Measurements from ENCODE around the gene EZH2.

Gene EZH2

DNA sequence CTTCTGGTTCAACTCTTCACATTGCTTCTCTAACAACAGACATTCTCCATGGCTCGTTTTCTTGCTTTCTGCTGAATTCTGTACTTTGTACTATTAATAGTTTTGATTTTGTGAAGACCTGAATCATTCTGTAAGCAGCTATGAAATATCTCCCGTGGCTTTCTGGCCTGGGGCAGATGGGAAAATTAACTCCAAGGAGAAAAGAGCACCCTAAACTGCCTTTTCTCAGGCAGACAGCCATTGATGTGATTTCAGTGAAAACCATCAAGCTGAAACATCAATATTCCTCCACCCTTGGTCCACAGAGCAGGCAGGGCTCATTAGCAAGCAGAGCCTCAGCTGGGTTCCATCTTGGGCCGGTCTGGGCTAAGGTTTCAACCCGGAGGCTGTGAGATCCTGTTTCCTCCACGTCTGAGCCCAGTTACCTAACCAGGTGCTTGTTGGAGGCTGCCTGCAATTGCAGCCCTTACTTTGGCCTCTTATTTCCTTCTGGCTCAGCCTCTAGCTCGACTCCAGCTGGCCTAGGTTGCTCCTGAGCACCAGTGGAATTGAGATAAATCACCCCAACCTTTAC, 21.1 kb upstream of the EZH2 start:
- in situ Hi-C loops (cut with MboI; ENCODE audit: low pct_unique_long_range_greater_than_20kb, low sequenced_read_pairs): no loop called here
- DNase-seq: no peak

DNA sequence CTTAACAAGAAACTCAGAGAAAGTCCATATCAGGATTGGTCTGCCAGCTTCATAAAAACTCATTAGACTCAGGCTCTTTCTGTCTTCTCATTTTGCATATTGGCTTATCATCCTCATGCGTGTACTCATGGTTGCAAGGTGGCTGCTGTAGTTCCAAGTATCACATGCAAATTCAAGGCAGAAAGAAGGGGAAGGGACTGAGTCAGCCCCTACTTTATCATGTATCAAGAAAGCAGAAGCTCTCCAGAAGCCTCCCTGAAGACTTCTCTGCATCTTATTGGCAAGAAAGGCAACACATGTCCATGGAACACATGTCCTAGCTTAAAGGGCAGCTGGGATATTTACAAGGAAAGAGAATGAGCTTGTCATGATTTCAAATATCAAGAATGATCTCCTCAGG, 19.4 kb upstream of the EZH2 start:
- in situ Hi-C loops (cut with MboI; ENCODE audit: low pct_unique_long_range_greater_than_20kb, low sequenced_read_pairs): no loop called here
- DNase-seq: no peak

DNA sequence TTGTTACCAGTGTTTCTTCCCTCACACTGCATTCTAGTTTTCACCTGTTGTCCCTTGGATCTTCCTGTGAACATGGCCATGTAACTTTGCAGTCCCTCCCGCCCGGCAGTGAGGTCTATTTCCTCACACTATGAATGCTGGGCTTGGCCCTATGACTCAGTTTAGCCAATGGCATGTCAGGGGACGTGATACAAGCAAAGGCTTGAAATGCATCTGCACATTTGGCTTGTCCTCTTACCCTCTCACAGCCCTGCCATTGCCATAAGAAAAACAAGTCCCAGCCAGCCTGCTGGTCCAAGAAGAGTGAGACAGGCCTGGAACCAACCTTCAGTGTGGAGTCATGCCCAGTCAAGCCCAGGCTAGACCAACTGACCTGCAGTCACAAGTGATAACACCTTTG, 17.1 kb upstream of the EZH2 start:
- in situ Hi-C loops (cut with MboI; ENCODE audit: low pct_unique_long_range_greater_than_20kb, low sequenced_read_pairs): no loop called here
- DNase-seq: no peak

DNA sequence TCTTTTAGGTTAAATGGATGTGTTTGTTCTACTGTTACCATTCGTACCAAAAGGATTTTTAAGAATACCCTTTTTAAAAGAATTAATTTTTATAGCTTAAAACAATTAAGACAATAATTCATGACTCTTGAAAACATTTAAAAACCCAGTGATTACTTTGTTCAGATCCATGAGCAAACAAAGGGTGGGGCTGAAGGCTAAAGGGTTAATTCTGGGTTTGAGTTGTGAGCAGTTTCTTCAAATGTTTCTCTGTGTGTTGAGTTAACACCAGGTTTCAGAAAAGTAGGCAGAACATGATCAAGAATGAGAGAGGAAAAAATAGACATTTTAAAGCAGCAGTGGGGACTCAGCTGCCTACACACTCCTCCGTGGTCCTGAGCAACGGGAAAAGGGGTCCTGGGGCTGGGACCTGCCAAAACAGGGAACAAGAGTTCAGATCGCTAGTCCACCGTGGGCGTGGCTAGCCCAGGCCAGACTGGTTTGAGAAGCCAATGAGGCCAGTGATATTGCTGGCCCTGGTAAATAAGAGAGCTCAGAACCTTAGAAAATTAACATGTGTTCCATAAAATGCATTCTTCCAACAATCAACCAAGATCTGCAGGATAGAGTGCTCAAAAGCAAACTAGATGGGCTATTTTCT, 14.9 kb upstream of the EZH2 start:
- no peak for DNase-seq
- in situ Hi-C loops (cut with MboI; ENCODE audit: low pct_unique_long_range_greater_than_20kb, low sequenced_read_pairs): no loop called here

DNA sequence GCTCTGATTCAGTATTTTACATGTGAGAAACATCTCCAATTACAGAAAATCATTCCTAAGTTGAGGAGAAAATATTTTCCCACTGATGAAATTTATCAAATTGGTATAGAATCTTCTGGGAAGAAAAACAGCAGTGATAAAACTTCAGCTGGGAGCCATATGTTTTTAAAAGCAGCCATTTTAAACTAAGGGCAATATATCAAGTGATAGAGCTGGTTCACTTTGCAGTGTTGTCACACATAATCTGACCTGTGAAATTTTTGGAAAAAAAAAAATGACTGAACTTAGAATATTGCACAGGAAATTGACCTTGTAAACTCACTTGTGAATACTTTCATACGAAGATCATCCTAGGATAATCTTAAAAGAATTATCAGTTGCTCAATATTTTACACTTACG, 10.5 kb upstream of the EZH2 start:
- in situ Hi-C loops (cut with MboI; ENCODE audit: low pct_unique_long_range_greater_than_20kb, low sequenced_read_pairs): no loop called here
- no peak for DNase-seq

DNA sequence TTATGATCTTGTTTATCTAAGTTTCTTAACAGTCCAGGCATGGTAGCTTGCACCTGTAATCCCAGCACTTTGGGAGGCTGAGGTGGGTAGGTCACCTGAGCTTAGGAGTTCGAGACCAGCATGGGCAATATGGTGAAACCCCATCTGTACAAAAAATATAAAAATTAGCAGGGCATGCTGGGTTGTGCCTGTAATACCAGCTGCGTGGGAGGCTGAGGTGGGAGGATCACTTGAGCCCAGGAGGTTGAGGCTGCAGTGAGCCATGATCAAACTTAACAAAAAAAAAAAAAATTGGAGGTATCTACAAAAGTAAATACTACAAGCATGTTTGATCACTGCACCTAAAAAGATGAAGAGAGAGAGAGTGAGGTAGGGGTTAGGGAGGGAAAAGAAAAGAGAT, 9.0 kb upstream of the EZH2 start:
- in situ Hi-C loops (cut with MboI; ENCODE audit: low pct_unique_long_range_greater_than_20kb, low sequenced_read_pairs): no loop called here
- no peak for DNase-seq

DNA sequence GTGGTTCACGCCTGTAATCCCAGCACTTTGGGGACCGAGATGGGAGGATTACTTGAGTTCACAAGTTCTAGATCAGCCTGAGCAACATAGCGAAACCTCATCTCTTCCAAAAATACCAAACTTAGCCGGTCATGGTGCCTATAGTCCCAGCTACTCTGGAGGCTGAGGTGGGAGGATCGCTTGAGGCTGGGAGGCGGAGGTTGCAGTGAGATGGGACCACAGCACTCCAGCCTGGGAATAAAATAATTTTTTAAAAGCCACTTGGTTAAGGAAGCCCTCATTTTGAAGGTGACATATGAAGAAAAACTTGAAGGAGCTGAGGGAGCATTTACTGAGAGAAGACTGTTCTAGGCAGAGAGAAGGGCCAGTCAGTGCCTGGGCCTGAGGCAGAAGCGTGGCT, 4.2 kb upstream of the EZH2 start:
- in situ Hi-C loops (cut with MboI; ENCODE audit: low pct_unique_long_range_greater_than_20kb, low sequenced_read_pairs): no loop called here
- no peak for DNase-seq

DNA sequence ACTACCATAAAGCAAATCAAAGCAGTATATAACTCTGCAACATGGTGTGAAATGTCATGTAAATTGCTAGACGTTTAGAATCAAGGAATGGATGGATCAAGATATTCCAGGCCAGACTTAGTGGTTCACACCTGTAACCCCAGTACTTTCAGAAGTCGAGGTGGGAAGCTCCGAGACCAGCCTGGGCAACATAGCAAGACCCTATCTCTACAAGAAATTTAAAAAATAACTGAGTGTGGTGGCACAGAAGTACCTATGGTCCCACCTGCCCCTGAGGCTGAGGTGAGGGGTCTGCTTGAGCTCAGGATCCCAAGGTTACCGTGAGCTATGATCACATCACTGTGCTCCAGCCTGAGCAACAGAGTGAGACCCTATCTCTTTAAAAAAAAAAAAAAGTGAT, 2.8 kb upstream of the EZH2 start:
- in situ Hi-C loops (cut with MboI; ENCODE audit: low pct_unique_long_range_greater_than_20kb, low sequenced_read_pairs): no loop called here
- DNase-seq: no peak

DNA sequence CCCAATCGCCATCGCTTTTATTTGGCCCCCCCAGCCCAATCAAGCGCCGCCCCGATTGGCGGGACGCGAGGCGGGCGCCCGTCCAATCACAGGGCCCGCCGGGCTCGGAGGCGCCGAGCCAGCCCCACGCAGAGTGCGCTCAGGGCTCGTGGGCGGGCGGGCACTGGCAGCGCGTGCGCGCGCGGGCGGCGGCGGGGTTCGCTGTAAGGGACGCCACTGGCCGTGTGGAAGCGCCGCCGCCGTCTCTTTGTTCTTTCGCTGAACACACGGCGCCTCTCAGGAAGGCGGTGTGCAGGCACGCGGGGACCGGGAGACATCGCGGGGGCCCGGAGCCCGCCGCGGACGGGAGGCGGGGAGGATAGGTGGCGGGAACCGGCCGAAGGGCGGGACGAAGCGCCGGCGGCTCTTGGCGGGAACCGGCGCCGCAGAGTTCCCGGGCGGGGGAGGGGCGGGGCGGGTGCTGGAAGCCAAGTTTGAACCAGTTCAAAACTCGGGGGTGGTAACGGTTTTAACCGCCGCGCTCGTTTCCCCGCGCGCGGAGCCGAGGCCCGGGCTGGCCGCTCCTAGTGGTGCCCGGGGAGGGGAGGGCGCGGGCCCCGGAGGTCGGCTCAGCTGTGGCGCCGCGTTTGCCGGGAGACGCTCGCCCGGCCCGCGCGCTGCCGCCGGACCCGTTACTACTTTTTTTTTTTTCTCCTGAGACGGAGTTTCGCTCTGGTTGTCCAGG, 370 bp upstream of the EZH2 start:
- DNase-seq: peak; percentile 92
- in situ Hi-C loops (cut with MboI; ENCODE audit: low pct_unique_long_range_greater_than_20kb, low sequenced_read_pairs): no loop called here

DNA sequence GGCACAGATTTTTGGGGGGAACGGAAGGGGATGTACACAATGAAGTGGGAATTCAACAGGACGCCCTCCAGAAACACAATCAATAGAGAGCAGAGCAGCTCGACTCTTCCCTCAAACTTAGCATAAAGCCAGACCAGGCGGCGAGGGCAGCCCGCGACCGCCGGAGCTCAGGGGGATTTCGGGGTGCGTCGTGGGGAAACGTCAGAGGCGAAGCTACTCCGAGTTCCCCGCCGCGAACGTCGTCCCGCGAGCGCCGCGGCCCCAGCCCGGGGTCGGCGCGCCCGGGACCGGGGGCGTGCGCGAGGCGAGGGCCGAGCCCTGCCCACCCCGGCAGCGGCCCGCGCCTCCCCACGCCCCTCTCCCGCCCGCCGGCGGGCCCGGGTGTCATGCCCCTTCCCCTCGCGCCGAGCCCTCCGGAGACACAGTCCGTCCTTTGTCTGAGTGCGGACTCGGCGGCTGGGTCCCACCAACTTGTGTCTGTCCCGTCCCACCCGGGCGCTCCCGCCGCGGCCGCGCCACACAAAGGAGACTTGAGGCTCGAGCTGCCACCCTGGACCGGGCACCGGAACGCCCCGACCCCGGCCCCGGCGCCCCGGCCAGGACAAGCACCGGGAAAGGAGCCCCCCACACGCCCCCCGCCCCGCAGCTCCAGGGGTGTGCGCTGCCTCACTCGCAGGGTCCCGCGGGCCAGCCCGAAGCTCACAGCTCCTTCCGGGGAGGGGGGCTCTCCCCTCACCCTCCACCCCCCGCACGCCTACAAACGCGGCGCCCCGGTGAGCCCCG, 634 bp downstream of the EZH2 start:
- in situ Hi-C loops (cut with MboI; ENCODE audit: low pct_unique_long_range_greater_than_20kb, low sequenced_read_pairs): no loop called here
- no peak for DNase-seq

DNA sequence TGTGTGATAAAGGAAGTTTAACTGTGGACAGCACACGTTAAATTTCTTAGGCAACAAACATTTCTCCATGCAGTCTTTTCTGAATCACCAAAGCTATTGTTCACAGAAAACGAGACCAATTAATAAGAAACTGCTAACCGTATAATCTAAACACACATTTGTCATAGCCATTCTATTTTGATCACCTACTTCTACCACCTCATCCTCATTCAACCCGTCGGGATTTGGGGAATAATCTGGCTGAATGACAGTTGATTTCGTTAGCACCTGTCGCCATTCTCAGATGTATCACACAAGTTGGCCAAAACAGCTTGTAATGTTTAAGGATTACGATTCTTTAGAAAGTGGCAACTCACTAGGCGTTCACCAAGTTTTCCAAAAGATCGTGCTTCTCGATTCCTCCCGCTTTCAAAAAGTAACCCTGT, 1.2 kb downstream of the EZH2 start:
- in situ Hi-C loops (cut with MboI; ENCODE audit: low pct_unique_long_range_greater_than_20kb, low sequenced_read_pairs): no loop called here
- peak; percentile 42 for DNase-seq

DNA sequence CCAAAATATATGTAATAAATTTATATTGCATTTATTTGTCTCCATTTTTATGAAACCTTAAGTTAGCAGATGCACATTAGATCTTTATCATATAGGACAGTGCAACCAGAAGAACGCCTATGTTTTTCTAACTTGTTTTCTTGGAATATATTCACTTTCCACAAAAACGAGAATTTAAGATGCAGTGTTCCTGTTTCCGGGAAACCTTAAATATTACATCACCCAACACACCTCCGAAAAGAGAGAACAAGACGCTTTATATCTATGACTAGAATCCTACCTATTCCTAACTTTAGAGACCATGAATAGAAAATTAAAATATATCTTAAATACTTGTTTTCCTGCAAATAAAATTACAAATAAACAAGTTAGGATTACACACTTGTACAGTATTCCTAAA, 1.9 kb downstream of the EZH2 start:
- DNase-seq: no peak
- in situ Hi-C loops (cut with MboI; ENCODE audit: low pct_unique_long_range_greater_than_20kb, low sequenced_read_pairs): no loop called here

DNA sequence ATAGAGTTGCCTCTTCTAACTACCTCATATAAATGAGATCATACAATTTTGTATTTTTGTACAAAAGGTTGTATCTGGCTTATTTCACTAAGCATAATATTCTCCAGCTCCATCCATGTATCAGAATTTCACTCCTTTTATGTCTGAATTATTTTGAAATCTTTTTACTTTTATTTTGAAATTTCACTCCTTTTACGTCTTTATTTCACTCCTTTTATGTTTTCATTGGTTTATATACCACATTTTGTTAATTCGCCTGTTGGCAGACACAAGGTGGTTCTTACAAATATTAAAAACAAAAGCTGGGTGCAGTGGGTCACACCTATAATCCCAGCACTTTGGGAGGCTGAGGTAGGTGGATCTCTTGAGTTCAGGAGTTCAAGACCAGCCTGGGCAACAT, 5.8 kb downstream of the EZH2 start:
- in situ Hi-C loops (cut with MboI; ENCODE audit: low pct_unique_long_range_greater_than_20kb, low sequenced_read_pairs): no loop called here
- no peak for DNase-seq

DNA sequence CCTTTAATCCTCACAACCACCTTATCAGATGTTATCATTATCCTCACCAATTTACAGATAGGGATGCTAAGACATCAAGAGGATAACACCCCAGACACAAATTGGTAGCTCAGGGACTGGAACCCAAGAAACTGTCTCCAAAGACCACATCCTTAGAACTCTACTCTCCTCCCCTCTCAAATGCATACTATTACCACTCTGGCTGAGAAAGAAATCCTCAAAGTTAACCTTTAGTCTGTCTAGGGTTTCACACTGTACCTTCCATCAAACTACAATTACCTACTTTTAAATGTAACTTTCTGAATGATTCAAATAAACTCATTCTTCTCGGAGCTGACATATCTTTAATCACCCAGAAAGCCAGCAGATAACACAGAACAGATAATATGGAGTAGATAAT, 6.6 kb downstream of the EZH2 start:
- in situ Hi-C loops (cut with MboI; ENCODE audit: low pct_unique_long_range_greater_than_20kb, low sequenced_read_pairs): no loop called here
- DNase-seq: no peak

DNA sequence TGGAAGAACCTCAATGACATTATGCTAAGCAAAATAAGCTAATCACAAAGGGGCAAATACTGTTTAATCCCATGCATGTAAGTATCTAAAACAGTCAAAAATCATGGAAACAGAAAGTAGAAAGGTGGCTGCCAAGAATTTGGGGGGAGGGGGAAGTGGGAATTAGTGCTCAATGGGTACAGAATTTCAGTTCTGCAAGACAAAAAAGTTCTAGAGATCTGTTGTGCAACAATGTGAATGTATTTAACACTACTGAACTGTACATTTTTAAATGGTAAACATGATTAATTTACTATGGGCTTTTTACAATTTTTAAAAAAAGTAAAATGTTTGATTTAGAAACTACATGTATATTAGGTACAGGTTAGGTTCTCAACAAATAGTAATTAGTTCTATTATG, 11.9 kb downstream of the EZH2 start:
- in situ Hi-C loops (cut with MboI; ENCODE audit: low pct_unique_long_range_greater_than_20kb, low sequenced_read_pairs): no loop called here

DNA sequence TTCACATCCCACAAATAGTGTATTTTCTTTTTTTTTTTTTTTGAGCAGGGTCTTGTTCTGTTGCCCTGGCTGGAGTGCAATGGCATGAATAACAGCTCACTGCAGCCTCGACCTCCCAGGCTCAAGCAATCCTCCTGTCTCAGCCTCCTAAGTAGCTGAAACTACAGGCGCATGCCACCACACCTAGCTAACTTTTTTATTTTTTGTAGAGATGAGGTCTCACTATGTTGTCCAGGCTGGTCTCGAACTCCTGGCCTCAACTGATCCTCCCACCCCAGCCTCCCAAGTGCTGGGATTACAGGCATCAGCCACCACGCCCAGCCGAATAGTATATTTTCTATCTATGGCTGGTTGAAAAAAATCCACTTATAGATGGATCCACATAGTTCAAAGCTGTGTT, 12.5 kb downstream of the EZH2 start:
- DNase-seq: no peak
- in situ Hi-C loops (cut with MboI; ENCODE audit: low pct_unique_long_range_greater_than_20kb, low sequenced_read_pairs): no loop called here

More for the DNA sequence above, 11.9 kb downstream of the EZH2 start:
- no peak for DNase-seq

DNA sequence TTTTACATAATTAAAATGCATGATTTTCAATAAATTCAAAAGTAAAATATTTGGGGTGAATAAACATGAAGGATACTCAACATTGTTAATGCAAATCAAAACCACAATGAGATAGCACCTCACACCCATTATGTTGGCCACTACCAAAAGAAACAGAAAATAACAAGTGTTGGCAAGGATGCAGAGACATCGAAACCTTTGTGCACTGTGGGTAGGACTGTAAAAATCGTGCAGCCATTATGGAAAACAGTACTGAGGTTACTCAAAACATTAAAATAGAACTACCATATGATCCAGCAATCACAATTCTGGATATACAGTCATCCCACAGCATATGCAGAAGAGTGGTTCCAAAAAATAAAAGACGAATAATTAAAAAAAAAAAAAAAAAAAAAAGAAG, 13.1 kb downstream of the EZH2 start:
- no peak for DNase-seq
- in situ Hi-C loops (cut with MboI; ENCODE audit: low pct_unique_long_range_greater_than_20kb, low sequenced_read_pairs): no loop called here

DNA sequence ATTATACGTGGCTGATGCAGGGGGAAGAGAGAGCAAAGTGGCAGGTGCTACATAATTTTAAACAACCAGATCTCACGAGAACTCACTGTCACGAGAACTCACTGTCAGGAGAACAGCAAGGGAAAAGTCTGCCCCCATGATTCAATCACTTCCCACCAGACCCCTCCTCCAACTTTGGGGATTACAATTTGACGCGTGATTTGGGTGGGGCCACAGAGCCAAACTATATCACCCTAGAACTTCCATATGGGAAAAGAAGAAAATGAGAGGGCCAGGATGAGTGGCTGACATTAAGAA, 15.8 kb downstream of the EZH2 start:
- in situ Hi-C loops (cut with MboI; ENCODE audit: low pct_unique_long_range_greater_than_20kb, low sequenced_read_pairs): no loop called here
- no peak for DNase-seq

DNA sequence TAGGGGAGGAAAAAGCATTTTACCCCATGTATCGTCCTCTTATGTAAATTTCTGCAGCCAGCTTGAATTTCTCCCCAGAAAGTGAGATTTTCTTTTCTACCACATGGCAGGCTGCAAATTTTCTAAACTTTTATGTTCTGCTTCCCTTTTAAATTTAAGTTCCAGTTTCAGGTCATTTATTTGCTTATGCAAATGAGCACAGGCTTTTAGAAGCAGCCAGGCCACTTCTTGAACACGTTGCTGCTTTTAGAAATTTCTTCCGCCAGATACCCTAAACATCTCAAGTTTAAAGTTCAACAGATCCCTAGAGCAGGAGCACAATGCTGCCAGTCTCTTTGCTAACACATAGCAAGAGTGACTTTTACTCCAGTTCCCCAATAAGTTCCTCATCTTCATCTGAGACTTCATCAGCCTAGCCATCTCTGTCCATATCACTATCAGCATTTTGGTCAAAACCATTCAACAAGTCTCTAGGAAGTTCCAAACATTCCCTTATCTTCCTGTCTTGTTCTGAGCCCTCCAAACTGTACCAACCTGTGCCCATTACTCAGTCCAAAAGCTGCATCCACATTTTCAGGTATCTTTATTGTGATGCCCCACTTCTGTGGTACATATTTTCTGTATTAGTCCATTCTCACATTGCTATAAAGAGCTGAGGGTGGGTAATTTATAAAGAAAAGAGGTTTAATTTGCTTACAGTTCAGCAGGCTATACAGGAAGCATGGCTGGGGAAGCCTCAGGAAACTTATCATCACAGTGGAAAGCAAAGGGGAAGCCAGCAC, 16.3 kb downstream of the EZH2 start:
- in situ Hi-C loops (cut with MboI; ENCODE audit: low pct_unique_long_range_greater_than_20kb, low sequenced_read_pairs): no loop called here
- DNase-seq: no peak

DNA sequence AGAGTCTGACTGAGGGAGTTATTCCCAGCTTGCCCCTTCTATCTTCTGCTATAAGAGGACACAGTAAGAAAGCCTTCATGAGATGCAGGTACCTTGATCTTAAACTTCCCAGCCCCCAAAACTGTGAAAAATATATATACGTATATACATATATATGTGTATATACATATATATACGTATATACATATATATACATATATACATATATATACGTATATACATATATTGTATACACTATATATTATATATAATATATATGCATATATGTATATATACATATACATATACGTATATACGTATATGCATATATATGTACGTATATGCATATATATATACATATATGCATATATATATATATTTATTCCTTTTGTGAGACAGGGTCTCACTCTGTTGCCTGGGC, 17.7 kb downstream of the EZH2 start:
- in situ Hi-C loops (cut with MboI; ENCODE audit: low pct_unique_long_range_greater_than_20kb, low sequenced_read_pairs): no loop called here

More for the DNA sequence above, 17.7 kb downstream of the EZH2 start:
- DNase-seq: no peak

All from KBM-7 (cell line).